HAP-1 (cell line): Measurements from ENCODE around the gene CMSS1.

Experiments used
- DNase-seq, 2 experiments: peaks; one replicate each; pipeline ENCODE4 v3.0.0-alpha.2; 2016 to 2020; ENCODE audit warnings: low spot score in 2 of 2
- H3K27me3 ChIP-seq: fragments of 250-450 bp; sonication (Bioruptor Pico); 2 replicates; pipeline ENCODE4 v1.5.1; 2020; ENCODE audit warnings: low read depth, mild to moderate bottlenecking, moderate library complexity
- H3K36me3 ChIP-seq: fragments of 250-450 bp; sonication (Bioruptor Pico); replicated peaks from 2 replicates; pipeline ENCODE4 v1.5.1; 2020; ENCODE audit warnings: mild to moderate bottlenecking
- H3K4me1 ChIP-seq: fragments of 250-450 bp; sonication (Bioruptor Pico); 2 replicates; pipeline ENCODE4 v1.5.1; 2020; ENCODE audit warnings: mild to moderate bottlenecking
- H3K4me3 ChIP-seq: fragments of 250-450 bp; sonication (Bioruptor Pico); 2 replicates; pipeline ENCODE4 v1.5.1; 2020; ENCODE audit warnings: mild to moderate bottlenecking, moderate library complexity
- H3K9me3 ChIP-seq: fragments of 250-450 bp; sonication (Bioruptor Pico); 2 replicates; pipeline ENCODE4 v1.5.1; 2020; ENCODE audit warnings: mild to moderate bottlenecking, moderate library complexity
- in situ Hi-C: fragments of 300-500 bp; cut with MboI; formaldehyde crosslinking; loops from 3 replicates; pipeline ENCODE4 v1.14.3; 2020; ENCODE audit warnings: low sequenced_read_pairs, inconsistent platforms, mixed read lengths

Gene CMSS1

GRCh38 chr3:99952306-99952705, 134.6 kb downstream of the CMSS1 start:
- no peak for DNase-seq
- Histone ChIP-seq H3K4me1 (peaks cover 53% of the 10 kb centered on the region), H3K27me3 (no peaks in the 10 kb centered on the region), H3K4me3 (no peak overlapping the region), H3K9me3 (no peaks in the 10 kb centered on the region), H3K36me3 (no peaks in the 10 kb centered on the region)
- in situ Hi-C loops, result no loop called here

GRCh38 chr3:99953596-99953995, 135.9 kb downstream of the CMSS1 start:
- DNase-seq, result peak; percentile 49 to 92
- H3K27me3 ChIP-seq, result no peaks in the 10 kb centered on the region
- in situ Hi-C loops, result no loop called here
- no peaks in the 10 kb centered on the region for H3K36me3 ChIP-seq
- H3K4me1 ChIP-seq, result peaks cover 53% of the 10 kb centered on the region
- no peak overlapping the region for H3K4me3 ChIP-seq
- no peaks in the 10 kb centered on the region for H3K9me3 ChIP-seq

GRCh38 chr3:99954914-99955644, 137.4 kb downstream of the CMSS1 start:
- H3K9me3 ChIP-seq, result no peaks in the 10 kb centered on the region
- H3K4me1 ChIP-seq, result peaks cover 53% of the 10 kb centered on the region
- DNase-seq, result peak in 1 of 2 experiments; percentile 81
- no peak overlapping the region for H3K4me3 ChIP-seq
- no peaks in the 10 kb centered on the region for H3K36me3 ChIP-seq
- no peaks in the 10 kb centered on the region for H3K27me3 ChIP-seq
- in situ Hi-C loops, result no loop called here

- Histone ChIP-seq H3K27me3 (no peaks in the 10 kb centered on the region), H3K36me3 (no peaks in the 10 kb centered on the region), H3K4me3 (no peak overlapping the region), H3K4me1 (peaks cover 53% of the 10 kb centered on the region), H3K9me3 (no peaks in the 10 kb centered on the region)
- DNase-seq, result no peak
- in situ Hi-C loops, result no loop called here
Observed at GRCh38 chr3:99955773-99956562, 138.3 kb downstream of the CMSS1 start.

- Histone ChIP-seq H3K27me3 (no peaks in the 10 kb centered on the region), H3K36me3 (no peaks in the 10 kb centered on the region), H3K4me1 (peaks cover 44% of the 10 kb centered on the region), H3K4me3 (no peak overlapping the region), H3K9me3 (no peaks in the 10 kb centered on the region)
- in situ Hi-C loops, result no loop called here
- no peak for DNase-seq
Observed at GRCh38 chr3:99957151-99957796, 139.6 kb downstream of the CMSS1 start.

- H3K4me1 ChIP-seq, result peaks cover 34% of the 10 kb centered on the region
- DNase-seq, result no peak
- H3K4me3 ChIP-seq, result no peak overlapping the region
- no peaks in the 10 kb centered on the region for H3K36me3 ChIP-seq
- H3K27me3 ChIP-seq, result no peaks in the 10 kb centered on the region
- no peaks in the 10 kb centered on the region for H3K9me3 ChIP-seq
- in situ Hi-C loops, result no loop called here
Observed at GRCh38 chr3:99958222-99958912, 140.7 kb downstream of the CMSS1 start.

- Histone ChIP-seq H3K36me3 (no peaks in the 10 kb centered on the region), H3K4me1 (peaks cover 15% of the 10 kb centered on the region), H3K27me3 (no peaks in the 10 kb centered on the region), H3K4me3 (no peak overlapping the region), H3K9me3 (no peaks in the 10 kb centered on the region)
- in situ Hi-C loops, result no loop called here
- peak in 1 of 2 experiments; percentile 32 for DNase-seq
Observed at GRCh38 chr3:99960123-99960878, 142.6 kb downstream of the CMSS1 start.

- DNase-seq, result peak; percentile 33 to 68
- in situ Hi-C loops, result no loop called here
- H3K4me3 ChIP-seq, result no peak overlapping the region
- peaks cover 12% of the 10 kb centered on the region for H3K4me1 ChIP-seq
- H3K36me3 ChIP-seq, result no peaks in the 10 kb centered on the region
- H3K9me3 ChIP-seq, result no peaks in the 10 kb centered on the region
- no peaks in the 10 kb centered on the region for H3K27me3 ChIP-seq
Observed at GRCh38 chr3:99960941-99961340, 143.3 kb downstream of the CMSS1 start.

- no peak for DNase-seq
Observed at GRCh38 chr3:99961756-99962515, 144.3 kb downstream of the CMSS1 start.

GRCh38 chr3:99962703-99963102, 145.0 kb downstream of the CMSS1 start:
- in situ Hi-C loops, result no loop called here
- H3K4me1 ChIP-seq, result peaks cover 12% of the 10 kb centered on the region
- no peak for DNase-seq
- H3K9me3 ChIP-seq, result no peaks in the 10 kb centered on the region
- H3K36me3 ChIP-seq, result no peaks in the 10 kb centered on the region
- H3K27me3 ChIP-seq, result no peaks in the 10 kb centered on the region
- no peak overlapping the region for H3K4me3 ChIP-seq

More at GRCh38 chr3:99961756-99962515, 144.3 kb downstream of the CMSS1 start:
- Histone ChIP-seq H3K9me3 (no peaks in the 10 kb centered on the region), H3K4me1 (peaks cover 12% of the 10 kb centered on the region), H3K27me3 (no peaks in the 10 kb centered on the region), H3K4me3 (no peak overlapping the region), H3K36me3 (no peaks in the 10 kb centered on the region)
- in situ Hi-C loops, result no loop called here

- Histone ChIP-seq H3K27me3 (no peaks in the 10 kb centered on the region), H3K9me3 (no peaks in the 10 kb centered on the region), H3K36me3 (no peaks in the 10 kb centered on the region), H3K4me1 (peaks cover 12% of the 10 kb centered on the region), H3K4me3 (no peak overlapping the region)
- DNase-seq, result no peak
- in situ Hi-C loops, result no loop called here
Observed at GRCh38 chr3:99965077-99965476, 147.4 kb downstream of the CMSS1 start.

- DNase-seq, result no peak
- Histone ChIP-seq H3K4me1 (peaks cover 6% of the 10 kb centered on the region), H3K36me3 (no peaks in the 10 kb centered on the region), H3K9me3 (no peaks in the 10 kb centered on the region), H3K4me3 (no peak overlapping the region), H3K27me3 (no peaks in the 10 kb centered on the region)
- in situ Hi-C loops, result no loop called here
Observed at GRCh38 chr3:99965681-99966408, 148.2 kb downstream of the CMSS1 start.
